Mammary epithelial cell (primary cell): ENCODE results near the gene ST6GALNAC3.

ENCODE experiments used
- EZH2 ChIP-seq: IDR thresholded peaks from 2 replicates; pipeline ENCODE4 v1.6.1; 2012; ENCODE audit warnings: low read length, inconsistent platforms, borderline replicate concordance
- TF ChIP-seq, protein P1 (sequence below), 2 donors: IDR thresholded peaks in 1 of 2; conservative IDR thresholded peaks in 1 of 2; 2 replicates each; pipeline ENCODE4 v1.5.1; 2011 to 2012; ENCODE audit warnings: inconsistent platforms in 2 of 2, low read length in 2 of 2, mild to moderate bottlenecking in 2 of 2, control low read depth in 1 of 2, low read depth in 1 of 2; ENCODE audit not compliant: insufficient read depth in 1 of 2; ENCODE audit errors: extremely low read depth in 1 of 2

DNA sequence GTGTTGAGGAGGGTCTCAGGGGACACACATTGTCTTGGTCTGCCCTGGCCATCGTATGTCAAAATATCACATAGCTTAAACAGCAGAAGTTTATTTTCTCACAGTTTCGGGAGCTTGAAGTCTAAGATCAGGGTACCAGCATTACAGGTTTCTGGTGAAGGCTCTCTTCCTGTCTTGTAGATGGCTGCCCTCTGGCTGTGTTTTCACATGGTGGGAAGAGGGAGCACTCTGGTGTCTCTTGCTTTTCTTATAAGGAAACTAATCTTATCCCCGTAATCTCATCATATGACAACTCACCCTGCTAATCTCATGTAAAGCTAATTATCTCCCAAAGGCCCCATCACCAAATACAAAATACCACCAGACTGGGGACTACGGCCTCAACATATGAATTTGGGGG is 545.8 kb downstream of the ST6GALNAC3 start:
- TF ChIP-seq, protein P1, sequence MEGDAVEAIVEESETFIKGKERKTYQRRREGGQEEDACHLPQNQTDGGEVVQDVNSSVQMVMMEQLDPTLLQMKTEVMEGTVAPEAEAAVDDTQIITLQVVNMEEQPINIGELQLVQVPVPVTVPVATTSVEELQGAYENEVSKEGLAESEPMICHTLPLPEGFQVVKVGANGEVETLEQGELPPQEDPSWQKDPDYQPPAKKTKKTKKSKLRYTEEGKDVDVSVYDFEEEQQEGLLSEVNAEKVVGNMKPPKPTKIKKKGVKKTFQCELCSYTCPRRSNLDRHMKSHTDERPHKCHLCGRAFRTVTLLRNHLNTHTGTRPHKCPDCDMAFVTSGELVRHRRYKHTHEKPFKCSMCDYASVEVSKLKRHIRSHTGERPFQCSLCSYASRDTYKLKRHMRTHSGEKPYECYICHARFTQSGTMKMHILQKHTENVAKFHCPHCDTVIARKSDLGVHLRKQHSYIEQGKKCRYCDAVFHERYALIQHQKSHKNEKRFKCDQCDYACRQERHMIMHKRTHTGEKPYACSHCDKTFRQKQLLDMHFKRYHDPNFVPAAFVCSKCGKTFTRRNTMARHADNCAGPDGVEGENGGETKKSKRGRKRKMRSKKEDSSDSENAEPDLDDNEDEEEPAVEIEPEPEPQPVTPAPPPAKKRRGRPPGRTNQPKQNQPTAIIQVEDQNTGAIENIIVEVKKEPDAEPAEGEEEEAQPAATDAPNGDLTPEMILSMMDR (conservative IDR thresholded peaks at IDR 0.05 in 1 of 2, IDR thresholded peaks at IDR 0.05 in 1 of 2; ENCODE audit: extremely low read depth in 1 of 2, insufficient read depth in 1 of 2, low read depth in 1 of 2, low read length in 2 of 2) = no peak
- no peak for TF ChIP-seq EZH2
